Smooth muscle cell (in vitro differentiated cells): ENCODE measurements around the gene MSL2. TPM values are rescaled to one million over a fixed set of nuclear protein-coding genes. Genes with fewer than 3 reads are reported as not detected.

Experiments used
- DNase-seq: peaks from one replicate; lab custom pipeline; 2025; ENCODE audit not compliant: unreplicated experiment; lab: John Stamatoyannopoulos, UW
- H2AFZ ChIP-seq: fragments of 200-600 bp; sonication (generic); 2 replicates; pipeline ENCODE4 v1.6.0; 2016; ENCODE audit warnings: antibody characterized with exemption, low read depth, mild to moderate bottlenecking
- H3F3A ChIP-seq: fragments of 200-600 bp; sonication (generic); 2 replicates; pipeline ENCODE4 v1.6.0; 2017; ENCODE audit warnings: antibody characterized with exemption, low read depth
- H3K27ac ChIP-seq: fragments of 200-600 bp; sonication (generic); 2 replicates; pipeline ENCODE4 v1.5.1; 2016; ENCODE audit warnings: low read depth, mild to moderate bottlenecking
- H3K27me3 ChIP-seq: fragments of 200-600 bp; sonication (generic); 2 replicates; pipeline ENCODE4 v1.6.1; 2016; ENCODE audit warnings: low read depth, mild to moderate bottlenecking
- H3K36me3 ChIP-seq: fragments of 200-600 bp; sonication (generic); 2 replicates; pipeline ENCODE4 v1.5.1; 2016; ENCODE audit warnings: low read depth
- H3K4me1 ChIP-seq: fragments of 200-600 bp; sonication (generic); 2 replicates; pipeline ENCODE4 v1.5.1; 2016; ENCODE audit warnings: low read depth
- H3K4me2 ChIP-seq: fragments of 200-600 bp; sonication (generic); 2 replicates; pipeline ENCODE4 v1.6.0; 2016; ENCODE audit warnings: mild to moderate bottlenecking
- H3K4me3 ChIP-seq: fragments of 200-600 bp; sonication (generic); 2 replicates; pipeline ENCODE4 v1.5.1; 2016; ENCODE audit warnings: mild to moderate bottlenecking
- H3K79me2 ChIP-seq: fragments of 200-600 bp; sonication (generic); 2 replicates; pipeline ENCODE4 v1.6.0; 2016; ENCODE audit warnings: low read depth, mild to moderate bottlenecking
- H3K9ac ChIP-seq: fragments of 200-600 bp; sonication (generic); 2 replicates; pipeline ENCODE4 v1.6.0; 2016; ENCODE audit warnings: low read depth
- H3K9me3 ChIP-seq: fragments of 200-600 bp; sonication (generic); replicated peaks from 2 replicates; pipeline ENCODE4 v1.5.1; 2016; ENCODE audit warnings: low read depth
- H4K20me1 ChIP-seq: fragments of 200-600 bp; sonication (generic); 2 replicates; pipeline ENCODE4 v1.6.0; 2016; ENCODE audit warnings: low read depth
- CTCF ChIP-seq: fragments of 200-600 bp; sonication (generic); IDR thresholded peaks from 2 replicates; pipeline ENCODE4 v1.5.1; 2017; ENCODE audit warnings: borderline replicate concordance, mild to moderate bottlenecking, antibody characterized with exemption; ENCODE audit not compliant: insufficient read depth, poor library complexity, severe bottlenecking
- WGBS: methylation state at CpG from one replicate; pipeline ENCODE4 v1.1.7; 2016; ENCODE audit warnings: low lambda C conversion rate; 5-methylcytosine and 5-hydroxymethylcytosine counted together
- polyA plus RNA-seq: library from polyadenylated mRNA; unstranded; fragments of >200 nt; fragmentation: Nextera tagmentation; extraction: Ambion mirVana; gene quantifications from 2 replicates; pipeline ENCODE4 v1.2.1, GENCODE V29; 2016
- total RNA-seq: library from RNA; depleted of rRNA; stranded (reverse); fragments of >200 nt; gene quantifications from 2 replicates; pipeline ENCODE4 v1.2.3, GENCODE V29; 2014

MSL2 gene
- total and polyA plus RNA-seq, 2 experiments from 2014 or later: 5.7 to 39.9 TPM

- no peak for TF ChIP-seq CTCF
- WGBS: 26% methylated on average over 15 of the region's 15 CpGs
Measured at GRCh38 chr3:136197159-136197793, 1.1 kb upstream of the MSL2 start.

GRCh38 chr3:136196401-136197158 lies 445 bp upstream of the MSL2 start:
- peaks cover 20% of the 10 kb centered on the region for H3F3A ChIP-seq
- H3K27ac ChIP-seq: peak overlapping the region; percentile 99
- H3K9ac ChIP-seq: peak overlapping the region; percentile 99
- H4K20me1 ChIP-seq: peaks cover 39% of the 10 kb centered on the region
- no peaks in the 10 kb centered on the region for H3K9me3 ChIP-seq
- no peak for TF ChIP-seq CTCF
- peak overlapping the region; percentile 89 for H3K4me2 ChIP-seq
- under 1% methylated on average over 64 of the region's 64 CpGs for whole genome bisulfite sequencing
- no peaks in the 10 kb centered on the region for H3K27me3 ChIP-seq
- H3K4me3 ChIP-seq: peak overlapping the region; percentile 97
- no peaks in the 10 kb centered on the region for H3K36me3 ChIP-seq
- peaks cover 35% of the 10 kb centered on the region for H3K4me1 ChIP-seq
- peak; percentile 99 for DNase-seq
- peak overlapping the region; percentile 90 for H2AFZ ChIP-seq
- H3K79me2 ChIP-seq: peaks cover 40% of the 10 kb centered on the region

More at GRCh38 chr3:136197159-136197793, 1.1 kb upstream of the MSL2 start:
- Histone ChIP-seq H3K9me3 (no peaks in the 10 kb centered on the region), H3K4me1 (peaks cover 28% of the 10 kb centered on the region), H4K20me1 (peaks cover 32% of the 10 kb centered on the region), H3K4me2 (peak overlapping the region; percentile 89), H3K36me3 (no peaks in the 10 kb centered on the region), H3K4me3 (peak overlapping the region; percentile 97), H2AFZ (peak overlapping the region; percentile 90), H3K9ac (peak overlapping the region; percentile 85), H3K79me2 (peaks cover 33% of the 10 kb centered on the region), H3K27me3 (no peaks in the 10 kb centered on the region), H3F3A (peaks cover 20% of the 10 kb centered on the region), H3K27ac (peak overlapping the region; percentile 99)
- DNase-seq: no peak

- no peaks in the 10 kb centered on the region for H3K36me3 ChIP-seq
- peak; percentile 73 for DNase-seq
- peak overlapping the region; percentile 89 for H2AFZ ChIP-seq
- peak overlapping the region; percentile 99 for H3K9ac ChIP-seq
- H4K20me1 ChIP-seq: peaks cover 50% of the 10 kb centered on the region
- TF ChIP-seq CTCF: no peak
- H3K9me3 ChIP-seq: no peaks in the 10 kb centered on the region
- peaks cover 20% of the 10 kb centered on the region for H3F3A ChIP-seq
- peak overlapping the region; percentile 97 for H3K4me3 ChIP-seq
- H3K4me1 ChIP-seq: peaks cover 37% of the 10 kb centered on the region
- peaks cover 52% of the 10 kb centered on the region for H3K79me2 ChIP-seq
- 1% methylated on average over 63 of the region's 103 CpGs for WGBS
- no peaks in the 10 kb centered on the region for H3K27me3 ChIP-seq
- H3K4me2 ChIP-seq: peak overlapping the region; percentile 89
- peak overlapping the region; percentile 99 for H3K27ac ChIP-seq
Measured at GRCh38 chr3:136195258-136196063, 674 bp downstream of the MSL2 start.
